ENCODE measurements around the gene EXOC4. TPM values are rescaled to one million over a fixed set of nuclear protein-coding genes. Genes with fewer than 3 reads are reported as not detected.
A peak's percentile ranks its signal among the peaks of the same experiment; 100 is the strongest.

The EXOC4 gene
- total and polyA plus RNA-seq, 2 of the 13 experiments (the other 11 are each of a cell fraction or from before 2014, with no cell fraction given), result 22.5 to 39.0 TPM

- TF ChIP-seq REST (IDR thresholded peaks at IDR 0.05; ENCODE audit: borderline replicate concordance in 1 of 2, low read depth in 1 of 2, low read length in 2 of 2) (peak in 1 of 2 experiments; percentile 32; a peak in 1 of 4 replicates), SALL1 (CRISPR knock-in tag; IDR thresholded peaks at IDR 0.05) (no peak), MBNL3 (CRISPR knock-in tag; conservative IDR thresholded peaks at IDR 0.05) (no peak), GMEB2 (CRISPR knock-in tag; IDR thresholded peaks at IDR 0.05; ENCODE audit: low read depth) (no peak), GABPA (IDR thresholded peaks at IDR 0.05; ENCODE audit: low read depth, low read length) (no peak), GABPA (CRISPR knock-in tag; IDR thresholded peaks at IDR 0.05; ENCODE audit: low read depth) (peak; percentile 84), HOMEZ (CRISPR knock-in tag; IDR thresholded peaks at IDR 0.05; ENCODE audit: low read depth) (peak; percentile 28; the same call in 1 of the 2 replicates), FOXK1 (CRISPR knock-in tag; IDR thresholded peaks at IDR 0.05; ENCODE audit: borderline replicate concordance, low read depth) (peak; percentile 50; the same call in 1 of the 2 replicates), MIXL1 (CRISPR knock-in tag; IDR thresholded peaks at IDR 0.05) (0 out of 2 replicates have a peak, but pooled peaks have one; percentile 45), TEAD3 (CRISPR knock-in tag; optimal IDR thresholded peaks at IDR 0.05; ENCODE audit: borderline replicate concordance) (peak; percentile 17), ZNF614 (CRISPR knock-in tag; IDR thresholded peaks at IDR 0.05; ENCODE audit: borderline replicate concordance) (peak; percentile 28; the same call in 1 of the 2 replicates)
Measured at GRCh38 chr7:134078991-134079390, 826.1 kb downstream of the EXOC4 start (continued).

Data from HepG2 (cell line).